ENCODE data around the gene EDN1.

- TF ChIP-seq, protein P1, sequence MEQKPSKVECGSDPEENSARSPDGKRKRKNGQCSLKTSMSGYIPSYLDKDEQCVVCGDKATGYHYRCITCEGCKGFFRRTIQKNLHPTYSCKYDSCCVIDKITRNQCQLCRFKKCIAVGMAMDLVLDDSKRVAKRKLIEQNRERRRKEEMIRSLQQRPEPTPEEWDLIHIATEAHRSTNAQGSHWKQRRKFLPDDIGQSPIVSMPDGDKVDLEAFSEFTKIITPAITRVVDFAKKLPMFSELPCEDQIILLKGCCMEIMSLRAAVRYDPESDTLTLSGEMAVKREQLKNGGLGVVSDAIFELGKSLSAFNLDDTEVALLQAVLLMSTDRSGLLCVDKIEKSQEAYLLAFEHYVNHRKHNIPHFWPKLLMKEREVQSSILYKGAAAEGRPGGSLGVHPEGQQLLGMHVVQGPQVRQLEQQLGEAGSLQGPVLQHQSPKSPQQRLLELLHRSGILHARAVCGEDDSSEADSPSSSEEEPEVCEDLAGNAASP (CRISPR knock-in tag; IDR thresholded peaks at IDR 0.05; ENCODE audit: borderline replicate concordance): no peak
- TF ChIP-seq ATRX (CRISPR knock-in tag; IDR thresholded peaks at IDR 0.05; ENCODE audit: borderline replicate concordance) (no peak), RAD51 (IDR thresholded peaks at IDR 0.05; ENCODE audit: borderline replicate concordance) (no peak), SNAPC2 (CRISPR knock-in tag; IDR thresholded peaks at IDR 0.05) (no peak), CTCF (CRISPR knock-in tag; IDR thresholded peaks at IDR 0.05) (no peak), RORA (CRISPR knock-in tag; IDR thresholded peaks at IDR 0.05) (no peak)
- TF ChIP-seq, protein P2, sequence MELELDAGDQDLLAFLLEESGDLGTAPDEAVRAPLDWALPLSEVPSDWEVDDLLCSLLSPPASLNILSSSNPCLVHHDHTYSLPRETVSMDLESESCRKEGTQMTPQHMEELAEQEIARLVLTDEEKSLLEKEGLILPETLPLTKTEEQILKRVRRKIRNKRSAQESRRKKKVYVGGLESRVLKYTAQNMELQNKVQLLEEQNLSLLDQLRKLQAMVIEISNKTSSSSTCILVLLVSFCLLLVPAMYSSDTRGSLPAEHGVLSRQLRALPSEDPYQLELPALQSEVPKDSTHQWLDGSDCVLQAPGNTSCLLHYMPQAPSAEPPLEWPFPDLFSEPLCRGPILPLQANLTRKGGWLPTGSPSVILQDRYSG (CRISPR knock-in tag; IDR thresholded peaks at IDR 0.05): no peak
These were observed 39.8 kb upstream of the EDN1 start for GRCh38 chr6:12250383-12250770.
